PC-9 (cell line): ENCODE results near the gene STRADA. TPM values are rescaled to one million over a fixed set of nuclear protein-coding genes. Genes with fewer than 3 reads are reported as not detected.

Experiments used
- BruUV-seq: library from RNA; stranded (reverse); fragments of 400-500 nt; replicated peaks from 2 replicates; lab custom pipeline; 2021; lab: Mats Ljungman, UMichigan
- CTCF ChIA-PET: fragments of 300-600 bp; sonication (Branson Sonifier 250); formaldehyde crosslinking; loops from one replicate; lab custom pipeline; 2022; ENCODE audit warnings: antibody characterized with exemption; lab: Charles Lee
- POLR2A ChIA-PET: fragments of 300-600 bp; sonication (Branson Sonifier 250); formaldehyde crosslinking; loops from one replicate; lab custom pipeline; 2022; ENCODE audit warnings: antibody characterized with exemption; ENCODE audit not compliant: unreplicated experiment; lab: Charles Lee
- DNase-seq, 2 experiments: peaks; one replicate each; pipeline versions ENCODE4 v3.0.0 to v3.0.0-alpha.2; 2015 to 2022; ENCODE audit warnings: mixed read lengths in 1 of 2
- H2AFZ ChIP-seq: fragments of 200-600 bp; sonication (generic); 2 replicates; pipeline ENCODE4 v1.8.1; 2017; ENCODE audit warnings: antibody characterized with exemption
- H3F3A ChIP-seq: fragments of 200-600 bp; sonication (generic); 2 replicates; pipeline ENCODE4 v1.8.1; 2017; ENCODE audit warnings: antibody characterized with exemption, mild to moderate bottlenecking, low read depth; ENCODE audit not compliant: insufficient read depth
- H3K27ac ChIP-seq: fragments of 200-600 bp; sonication (generic); 2 replicates; pipeline ENCODE4 v1.6.1; 2016; ENCODE audit warnings: mixed run types
- H3K27me3 ChIP-seq: fragments of 200-600 bp; sonication (generic); 2 replicates; pipeline ENCODE4 v1.6.1; 2016; ENCODE audit warnings: low read depth, mixed run types; ENCODE audit not compliant: insufficient read depth
- H3K36me3 ChIP-seq: fragments of 200-600 bp; sonication (generic); 2 replicates; pipeline ENCODE4 v1.6.1; 2016; ENCODE audit warnings: low read depth, mixed run types
- H3K4me1 ChIP-seq: fragments of 200-600 bp; sonication (generic); replicated peaks from 2 replicates; pipeline ENCODE4 v1.6.1; 2016; ENCODE audit warnings: mixed run types; ENCODE audit not compliant: insufficient read depth
- H3K4me2 ChIP-seq: fragments of 200-600 bp; sonication (generic); 2 replicates; pipeline ENCODE4 v1.6.1; 2017; ENCODE audit warnings: mixed run types
- H3K4me3 ChIP-seq: fragments of 200-600 bp; sonication (generic); 2 replicates; pipeline ENCODE4 v1.6.1; 2016; ENCODE audit warnings: mixed run types
- H3K79me2 ChIP-seq: fragments of 200-600 bp; sonication (generic); 2 replicates; pipeline ENCODE4 v1.6.1; 2017; ENCODE audit warnings: low read depth, mixed run types
- H3K9me2 ChIP-seq: fragments of 200-600 bp; sonication (generic); 2 replicates; pipeline ENCODE4 v1.8.1; 2017; ENCODE audit warnings: mild to moderate bottlenecking; ENCODE audit not compliant: insufficient read depth
- H3K9me3 ChIP-seq: fragments of 200-600 bp; sonication (generic); 2 replicates; pipeline ENCODE4 v1.8.1; 2016; ENCODE audit warnings: low read depth; ENCODE audit not compliant: insufficient read depth
- H4K20me1 ChIP-seq: fragments of 200-600 bp; sonication (generic); 2 replicates; pipeline ENCODE4 v1.8.1; 2017; ENCODE audit not compliant: insufficient read depth
- EZH2 ChIP-seq: fragments of 200-600 bp; sonication (generic); IDR thresholded peaks from 2 replicates; pipeline ENCODE4 v1.8.0; 2017; ENCODE audit warnings: antibody characterized with exemption, low read depth
- intact Hi-C: fragments of 100-400 bp; cut with micrococcal nuclease; formaldehyde crosslinking; loops from one replicate; pipeline ENCODE4 v1.10.0; 2022; ENCODE audit not compliant: unreplicated experiment
- total RNA-seq: library from RNA; stranded (reverse); gene quantifications from 2 replicates; pipeline ENCODE4 v1.2.3, GENCODE V29; 2021
- TF ChIP-seq, protein P1 (sequence below): fragments of 200-600 bp; sonication (generic); conservative IDR thresholded peaks from 2 replicates; pipeline ENCODE4 v1.6.1; 2017; ENCODE audit warnings: mixed run types, antibody characterized with exemption, mild to moderate bottlenecking, moderate library complexity

The STRADA gene
- total RNA-seq, 1 experiment from 2014 or later = 28.8 TPM

- CTCF ChIA-PET = no interaction called here
- intact Hi-C loops = no loop called here
- no peaks in the 10 kb centered on the region for H3K36me3 ChIP-seq
- DNase-seq = no peak
- H2AFZ ChIP-seq = no peak overlapping the region
- POLR2A ChIA-PET = no interaction called here
- no peaks in the 10 kb centered on the region for H3K4me1 ChIP-seq
- H3K4me2 ChIP-seq = no peak overlapping the region
- H3K9me3 ChIP-seq = no peaks in the 10 kb centered on the region
- H4K20me1 ChIP-seq = no peaks in the 10 kb centered on the region
- no peaks in the 10 kb centered on the region for H3K27me3 ChIP-seq
- no TSS peak for BruUV-seq
- H3K27ac ChIP-seq = no peak overlapping the region
- no peak for TF ChIP-seq EZH2
- TF ChIP-seq, protein P1, sequence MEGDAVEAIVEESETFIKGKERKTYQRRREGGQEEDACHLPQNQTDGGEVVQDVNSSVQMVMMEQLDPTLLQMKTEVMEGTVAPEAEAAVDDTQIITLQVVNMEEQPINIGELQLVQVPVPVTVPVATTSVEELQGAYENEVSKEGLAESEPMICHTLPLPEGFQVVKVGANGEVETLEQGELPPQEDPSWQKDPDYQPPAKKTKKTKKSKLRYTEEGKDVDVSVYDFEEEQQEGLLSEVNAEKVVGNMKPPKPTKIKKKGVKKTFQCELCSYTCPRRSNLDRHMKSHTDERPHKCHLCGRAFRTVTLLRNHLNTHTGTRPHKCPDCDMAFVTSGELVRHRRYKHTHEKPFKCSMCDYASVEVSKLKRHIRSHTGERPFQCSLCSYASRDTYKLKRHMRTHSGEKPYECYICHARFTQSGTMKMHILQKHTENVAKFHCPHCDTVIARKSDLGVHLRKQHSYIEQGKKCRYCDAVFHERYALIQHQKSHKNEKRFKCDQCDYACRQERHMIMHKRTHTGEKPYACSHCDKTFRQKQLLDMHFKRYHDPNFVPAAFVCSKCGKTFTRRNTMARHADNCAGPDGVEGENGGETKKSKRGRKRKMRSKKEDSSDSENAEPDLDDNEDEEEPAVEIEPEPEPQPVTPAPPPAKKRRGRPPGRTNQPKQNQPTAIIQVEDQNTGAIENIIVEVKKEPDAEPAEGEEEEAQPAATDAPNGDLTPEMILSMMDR = no peak
- no peak overlapping the region for H3K4me3 ChIP-seq
- H3K9me2 ChIP-seq = no peaks in the 10 kb centered on the region
- no peaks in the 10 kb centered on the region for H3K79me2 ChIP-seq
- H3F3A ChIP-seq = peaks cover 15% of the 10 kb centered on the region
These were observed 37.9 kb downstream of the STRADA start for GRCh38 chr17:63703556-63704258.

- Histone ChIP-seq H4K20me1 (no peaks in the 10 kb centered on the region), H3K27ac (no peak overlapping the region), H3K79me2 (no peaks in the 10 kb centered on the region), H3K4me1 (no peaks in the 10 kb centered on the region), H3K4me3 (no peak overlapping the region), H3K27me3 (no peaks in the 10 kb centered on the region), H3K36me3 (no peaks in the 10 kb centered on the region), H3F3A (peaks cover 15% of the 10 kb centered on the region), H3K9me2 (no peaks in the 10 kb centered on the region), H3K9me3 (no peaks in the 10 kb centered on the region), H3K4me2 (no peak overlapping the region), H2AFZ (no peak overlapping the region)
- no peak for DNase-seq
- CTCF ChIA-PET = no interaction called here
- intact Hi-C loops = no loop called here
- TF ChIP-seq, protein P1 = no peak
- TF ChIP-seq EZH2 = no peak
- POLR2A ChIA-PET = no interaction called here
- BruUV-seq = no TSS peak
These were observed 38.6 kb downstream of the STRADA start for GRCh38 chr17:63703029-63703428.

DNA sequence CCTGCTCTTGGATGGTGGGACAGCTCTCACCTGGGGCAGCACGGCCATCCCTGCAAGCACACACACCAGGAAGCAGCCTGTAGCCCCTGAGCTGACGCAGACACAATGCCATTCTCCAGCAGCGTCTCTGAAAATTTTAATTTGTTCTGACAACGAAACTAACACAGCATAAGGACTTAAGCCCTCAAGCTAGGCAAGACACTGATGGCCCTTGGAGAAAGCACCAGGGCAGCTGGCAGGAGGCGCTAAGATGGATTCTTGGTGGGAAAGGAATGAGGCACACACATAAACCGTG is 38.9 kb downstream of the STRADA start:
- Histone ChIP-seq H3K9me3 (no peaks in the 10 kb centered on the region), H3F3A (peaks cover 15% of the 10 kb centered on the region), H3K79me2 (no peaks in the 10 kb centered on the region), H3K4me2 (no peak overlapping the region), H2AFZ (no peak overlapping the region), H3K9me2 (no peaks in the 10 kb centered on the region), H3K4me1 (no peaks in the 10 kb centered on the region), H3K27me3 (no peaks in the 10 kb centered on the region), H3K27ac (no peak overlapping the region), H3K36me3 (no peaks in the 10 kb centered on the region), H3K4me3 (no peak overlapping the region), H4K20me1 (no peaks in the 10 kb centered on the region)
- no peak for TF ChIP-seq EZH2
- TF ChIP-seq, protein P1 = no peak
- DNase-seq = no peak
- ChIA-PET CTCF (no interaction called here), POLR2A (no interaction called here)
- intact Hi-C loops = no loop called here
- no TSS peak for BruUV-seq
